ENCODE results near the gene KAT8.
"Not testable (repeated sequence)": the region's sequence is repeated elsewhere in the genome, so short reads cannot be mapped to it uniquely, and the experiment has no call there.

The KAT8 gene

DNA sequence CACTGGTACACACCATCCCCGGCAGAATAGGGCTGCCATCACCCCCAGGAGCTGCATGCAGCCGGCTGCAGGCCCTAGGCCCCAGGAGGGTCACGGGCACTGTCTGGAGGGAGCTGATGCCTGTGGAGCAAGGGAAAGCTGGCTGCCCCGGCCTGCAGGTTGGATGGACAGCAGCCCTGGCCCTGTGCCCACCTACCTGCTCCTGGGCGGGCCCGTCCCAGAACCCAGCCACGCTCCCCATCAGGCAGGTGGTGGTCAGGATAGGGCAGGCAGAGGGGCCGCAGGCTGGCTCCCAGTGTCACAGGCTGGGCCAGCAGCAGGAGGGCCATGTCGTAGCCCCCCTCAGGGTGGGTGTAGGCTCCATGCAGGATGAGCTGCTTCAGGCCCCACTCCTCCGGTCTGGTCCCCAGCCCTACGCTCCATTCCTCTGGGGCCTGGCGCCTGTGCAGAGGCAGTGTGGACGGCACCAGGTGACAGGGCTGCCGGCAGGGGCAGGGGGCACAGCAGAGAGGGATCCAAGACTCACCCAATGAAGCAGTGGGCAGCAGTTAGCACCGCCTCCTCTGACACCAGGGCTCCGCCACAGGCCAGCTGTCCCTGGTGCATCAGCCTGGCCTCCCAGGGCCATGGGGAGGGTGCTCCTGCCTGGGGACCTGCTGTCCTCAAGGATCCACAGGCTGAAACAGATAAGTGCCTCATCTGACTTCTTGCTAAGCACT is 32.7 kb upstream of the KAT8 start:
- DNase-seq, result no peak

DNA sequence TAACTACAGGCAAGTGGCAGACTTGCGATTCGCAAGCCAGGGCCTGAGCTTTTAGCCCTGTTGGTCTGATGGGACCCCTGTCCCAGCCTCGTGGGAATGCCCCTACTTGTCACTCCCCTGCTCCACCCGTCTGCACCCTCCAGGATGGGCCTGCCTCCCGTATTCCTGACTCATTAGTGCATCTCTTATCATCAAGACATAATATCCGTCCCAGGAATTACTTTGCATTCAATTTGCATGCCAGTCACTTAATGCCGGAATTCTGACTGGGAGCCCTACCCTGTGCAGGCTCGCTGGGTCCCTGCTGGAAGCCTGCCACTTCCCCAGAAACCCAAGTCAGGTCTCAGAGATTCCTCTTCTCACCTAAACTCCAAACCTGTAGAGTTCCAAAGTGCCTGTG is 32.1 kb upstream of the KAT8 start:
- no peak for DNase-seq

DNA sequence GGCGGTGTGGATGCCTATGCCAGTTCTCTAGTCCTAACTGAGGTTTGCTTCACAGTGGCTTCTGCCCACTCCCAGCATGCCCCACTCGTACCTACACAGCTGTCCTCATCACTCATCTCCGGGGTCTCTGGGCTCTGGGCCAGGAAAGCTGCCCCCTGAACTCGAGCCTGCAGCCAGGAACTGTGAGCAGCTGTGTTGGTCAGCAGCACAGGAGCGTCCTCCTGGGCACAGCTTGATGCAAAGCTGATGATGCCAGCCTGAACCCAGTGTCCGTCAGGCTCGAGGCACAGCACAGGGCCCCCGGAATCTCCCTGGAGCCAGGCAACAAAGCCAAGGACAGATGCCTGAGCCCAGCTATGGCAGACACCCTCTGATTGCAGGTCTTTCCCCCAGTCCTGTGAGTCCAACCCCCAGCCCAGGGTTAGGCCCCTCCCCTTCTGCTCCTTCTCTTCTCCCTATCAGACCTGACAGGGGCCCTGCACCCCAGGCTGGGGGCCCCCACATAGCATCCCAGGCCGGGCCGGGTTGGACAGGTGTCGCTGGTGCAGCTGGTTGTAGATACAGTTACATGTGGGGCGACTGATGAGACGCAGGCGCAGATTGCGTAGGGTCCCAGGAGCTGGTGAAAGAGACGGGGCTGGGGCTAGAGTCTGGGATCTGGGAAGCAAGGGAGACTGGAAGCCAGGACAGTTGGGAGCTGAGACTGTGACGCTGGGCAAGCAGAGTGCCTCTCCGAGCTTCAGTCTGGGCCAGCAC is 31.4 kb upstream of the KAT8 start:
- DNase-seq, result no peak

DNA sequence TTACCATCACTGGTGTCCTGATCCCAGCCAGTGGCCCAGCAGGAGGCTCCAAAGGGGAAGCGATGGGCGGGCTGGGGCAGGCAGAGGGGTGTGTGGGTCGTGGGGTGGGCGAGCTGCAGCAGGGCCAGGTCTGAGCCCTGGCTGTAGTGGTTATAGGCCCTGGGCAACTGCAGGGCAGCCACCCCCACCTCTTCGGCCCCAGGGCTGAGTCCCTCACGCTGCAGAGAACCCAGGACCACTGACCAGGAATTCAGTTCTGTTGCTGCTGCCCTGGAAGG is 30.9 kb upstream of the KAT8 start:
- no peak for DNase-seq

DNA sequence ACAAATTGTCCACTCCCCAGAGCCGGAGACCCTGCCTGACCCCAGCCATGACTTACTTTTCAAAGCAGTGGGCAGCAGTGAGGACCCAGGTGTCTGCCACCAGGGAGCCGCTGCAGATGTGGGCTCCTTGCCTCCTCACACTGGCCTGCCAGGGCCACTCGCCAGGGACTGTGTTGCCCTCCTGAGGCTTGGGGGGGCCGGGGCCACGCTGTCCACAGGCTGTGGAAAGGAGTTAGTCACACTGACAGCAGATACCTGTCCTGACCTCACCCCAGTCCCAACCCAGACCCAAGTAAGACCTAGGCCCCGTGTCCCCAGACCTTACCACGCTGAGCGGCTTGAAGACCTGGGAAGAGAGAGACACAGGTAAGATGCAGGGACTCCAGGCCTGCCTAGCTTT is 30.0 kb upstream of the KAT8 start:
- no peak for DNase-seq

DNA sequence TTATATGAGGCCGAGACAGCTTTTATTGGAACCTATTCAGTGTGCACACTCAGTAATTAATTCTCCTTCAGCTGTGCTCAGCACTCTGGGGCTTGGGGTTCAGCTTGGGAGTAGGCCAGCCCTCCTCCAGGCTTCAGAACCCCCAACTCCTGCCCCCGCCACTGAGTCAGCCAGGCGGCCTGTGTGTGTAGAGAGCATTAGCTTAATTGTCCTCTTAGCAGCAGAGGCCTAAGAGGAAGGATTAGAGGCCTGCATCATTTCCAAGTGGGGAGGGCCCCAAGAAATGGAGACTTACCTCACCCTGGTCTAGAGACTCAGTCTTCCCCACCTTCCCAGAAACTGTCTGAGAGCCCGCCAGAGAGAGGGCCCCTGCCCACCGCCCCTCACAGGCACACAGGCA is 29.5 kb upstream of the KAT8 start:
- DNase-seq, result no peak

DNA sequence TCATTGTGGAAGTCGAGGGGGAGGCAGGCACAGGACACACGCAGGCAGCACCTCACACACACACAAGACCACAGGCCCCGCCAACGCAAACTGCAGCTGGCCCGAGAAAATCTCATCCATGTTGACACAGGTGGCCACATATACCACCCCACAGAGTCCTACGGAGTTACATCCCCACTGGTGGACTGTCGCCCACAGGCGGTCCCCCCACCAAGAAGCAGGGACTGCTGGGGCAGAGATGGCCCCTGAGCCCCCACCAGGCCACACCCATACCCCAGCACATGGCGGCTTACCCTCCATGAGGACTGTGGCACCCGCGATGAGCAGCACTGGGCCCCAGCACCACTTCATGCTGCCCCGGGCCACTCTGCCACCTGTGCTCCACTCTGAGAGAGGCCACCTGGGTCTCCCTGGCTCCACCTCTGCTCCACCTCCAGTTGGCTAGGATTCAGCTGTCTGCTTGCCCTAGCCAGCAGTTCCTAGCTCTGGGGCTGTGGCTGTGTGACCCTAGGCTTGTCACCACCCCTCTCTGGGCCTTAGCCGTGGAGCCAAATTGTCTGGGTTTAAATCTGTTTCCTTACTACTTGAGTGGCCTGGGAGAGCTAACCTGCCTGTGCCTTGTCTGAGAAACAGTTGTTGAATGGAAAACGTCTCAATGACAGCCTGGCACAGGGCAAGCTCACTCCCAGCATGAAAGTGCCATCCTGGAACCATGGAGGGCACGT is 28.8 kb upstream of the KAT8 start, which contains the start of gene PRSS53:
Gene PRSS53, minus strand, starts transcription at position 485 of the 725 bp plus-strand sequence. Its CDS starts 134 bp downstream, at position 351.
- no peak for DNase-seq

DNA sequence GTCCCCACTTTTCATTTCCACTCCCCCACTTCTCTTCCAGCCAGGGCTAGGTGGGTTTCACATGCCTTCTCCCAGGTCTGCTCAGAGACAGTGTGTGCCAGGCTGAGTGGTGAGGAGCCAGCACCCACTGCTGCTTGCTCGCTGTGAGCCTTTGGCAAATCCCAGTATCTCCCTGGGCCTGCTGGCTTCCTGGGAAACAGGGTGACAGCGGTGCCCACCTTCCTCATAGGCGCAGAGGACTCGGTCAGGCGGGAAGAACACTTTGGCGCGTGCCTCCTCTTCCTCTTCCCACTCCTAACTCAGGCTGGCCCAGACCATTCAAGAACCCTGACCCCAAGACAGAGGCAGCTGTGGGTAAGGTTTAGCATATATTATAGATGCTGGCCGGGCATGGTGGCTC is 28.3 kb upstream of the KAT8 start:
- no peak for DNase-seq

DNA sequence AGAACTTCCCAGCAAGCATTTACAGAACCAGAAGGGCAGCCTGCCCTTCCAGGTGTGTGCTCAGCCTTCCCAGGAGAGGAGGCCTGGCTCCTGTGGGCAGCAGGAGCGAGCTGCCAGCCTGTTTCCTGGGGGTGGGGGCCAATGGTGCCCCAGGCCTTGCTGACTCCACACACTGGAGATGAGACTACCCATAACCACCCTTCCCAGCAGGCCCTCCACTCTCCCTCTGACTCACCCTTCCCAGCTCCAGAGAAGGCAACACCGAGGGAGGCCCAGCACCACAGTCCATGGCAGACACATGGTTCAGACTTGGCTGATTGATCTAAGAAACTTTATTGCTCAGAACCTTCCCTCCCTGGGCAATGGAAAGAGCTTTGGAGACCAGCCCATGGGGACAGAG is 26.9 kb upstream of the KAT8 start:
- DNase-seq, result no peak

DNA sequence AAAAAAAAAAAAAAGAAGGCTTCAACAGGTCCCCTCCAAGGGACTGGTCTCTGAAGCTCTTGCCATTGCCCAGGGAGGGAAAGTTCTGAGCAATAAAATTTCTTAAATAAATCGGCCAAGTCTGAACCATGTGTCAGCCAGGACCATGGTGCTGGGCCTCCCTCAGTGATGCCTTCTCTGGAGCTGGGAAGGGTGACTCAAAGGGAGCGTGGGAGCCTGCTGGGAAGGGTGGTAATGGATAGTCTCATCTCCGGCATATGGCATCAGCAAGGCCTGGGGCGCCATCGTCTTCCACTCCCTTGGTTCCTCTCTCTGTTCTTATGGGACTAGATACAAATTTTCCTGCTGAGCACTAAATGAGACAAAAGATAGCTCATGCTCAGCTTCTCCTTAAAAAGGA is 25.1 kb upstream of the KAT8 start:
- no peak for DNase-seq

DNA sequence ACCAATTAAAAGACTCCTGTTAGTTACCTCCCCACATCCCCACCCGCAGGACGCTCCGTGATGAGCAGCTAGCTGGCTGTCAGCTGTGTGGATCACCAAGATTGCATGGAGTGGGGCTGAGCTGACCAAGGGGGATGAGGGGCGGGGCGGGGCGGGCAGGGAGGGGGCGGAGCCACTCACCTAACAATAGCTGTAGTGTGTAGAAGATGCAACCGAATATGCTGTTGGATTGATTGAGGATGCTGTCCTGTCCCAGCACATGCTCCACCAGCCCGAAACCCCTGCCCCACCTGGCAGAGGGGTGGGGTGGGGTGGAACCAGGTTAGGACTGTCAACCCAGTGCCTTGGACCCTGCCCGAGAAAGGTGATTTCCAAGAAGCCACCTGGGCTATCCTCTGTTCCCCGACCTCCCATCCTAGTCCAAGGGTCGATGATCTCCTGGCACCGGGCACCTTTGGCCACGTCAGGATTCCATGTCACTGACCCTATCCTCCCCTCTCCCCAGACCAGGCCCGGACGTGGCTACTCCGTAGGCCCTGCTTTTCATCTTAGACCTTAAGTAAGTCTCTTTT is 24.2 kb upstream of the KAT8 start:
- no peak for DNase-seq

DNA sequence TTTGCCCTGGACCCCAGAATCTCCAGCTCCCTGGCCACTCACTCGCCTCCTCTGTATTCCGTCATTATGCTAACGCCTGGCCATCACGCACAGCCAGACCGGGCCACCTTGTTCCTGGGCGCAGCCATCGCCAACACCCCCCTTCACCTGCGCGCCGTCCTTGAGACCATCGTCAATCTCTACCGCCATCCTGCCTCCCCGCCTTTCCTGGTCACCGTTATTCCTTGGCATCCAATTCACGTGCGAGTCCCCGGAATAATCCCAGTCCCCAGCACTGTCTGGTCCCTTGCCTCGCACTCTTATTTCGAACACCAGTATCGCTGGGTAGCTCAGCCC is 23.4 kb upstream of the KAT8 start:
- no peak for DNase-seq

DNA sequence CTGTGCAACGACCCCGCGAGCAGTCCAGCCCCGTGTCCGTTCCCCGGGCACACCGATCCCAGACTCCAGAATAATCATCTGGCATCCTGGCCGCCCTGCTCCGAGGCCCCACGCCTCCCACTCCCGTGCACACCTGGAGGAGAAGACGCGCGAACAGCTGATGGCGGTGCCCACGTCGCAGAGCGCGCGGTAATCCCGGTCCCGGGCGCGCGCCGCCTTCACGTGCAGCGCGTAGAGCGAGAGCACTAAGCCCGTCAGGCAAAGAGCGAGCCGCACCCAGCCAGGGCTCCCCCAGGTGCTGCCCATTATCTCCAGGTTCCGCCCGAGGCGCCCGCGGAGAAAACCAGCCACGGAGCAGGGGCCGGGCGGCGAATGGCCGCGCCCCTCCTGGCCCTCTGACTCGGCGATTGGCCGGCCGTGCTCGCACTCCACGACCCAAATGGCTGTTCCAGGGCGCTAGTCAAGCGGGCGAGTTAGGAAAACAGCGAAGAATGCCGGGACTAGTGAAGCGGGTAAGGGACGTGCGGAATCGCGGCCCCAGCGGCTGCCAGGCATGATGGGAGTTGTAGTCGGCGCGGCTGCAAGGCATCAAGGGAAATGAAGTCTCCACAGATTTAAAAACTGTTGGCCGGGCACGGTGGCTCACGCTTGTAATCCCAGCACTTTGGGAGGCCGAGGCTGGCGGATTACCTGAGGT is 22.9 kb upstream of the KAT8 start, which contains the start of gene VKORC1:
Gene VKORC1, minus strand, starts transcription at position 374 of the 697 bp plus-strand sequence. Its CDS starts 68 bp downstream, at position 306.
- DNase-seq, result peak; percentile 99

DNA sequence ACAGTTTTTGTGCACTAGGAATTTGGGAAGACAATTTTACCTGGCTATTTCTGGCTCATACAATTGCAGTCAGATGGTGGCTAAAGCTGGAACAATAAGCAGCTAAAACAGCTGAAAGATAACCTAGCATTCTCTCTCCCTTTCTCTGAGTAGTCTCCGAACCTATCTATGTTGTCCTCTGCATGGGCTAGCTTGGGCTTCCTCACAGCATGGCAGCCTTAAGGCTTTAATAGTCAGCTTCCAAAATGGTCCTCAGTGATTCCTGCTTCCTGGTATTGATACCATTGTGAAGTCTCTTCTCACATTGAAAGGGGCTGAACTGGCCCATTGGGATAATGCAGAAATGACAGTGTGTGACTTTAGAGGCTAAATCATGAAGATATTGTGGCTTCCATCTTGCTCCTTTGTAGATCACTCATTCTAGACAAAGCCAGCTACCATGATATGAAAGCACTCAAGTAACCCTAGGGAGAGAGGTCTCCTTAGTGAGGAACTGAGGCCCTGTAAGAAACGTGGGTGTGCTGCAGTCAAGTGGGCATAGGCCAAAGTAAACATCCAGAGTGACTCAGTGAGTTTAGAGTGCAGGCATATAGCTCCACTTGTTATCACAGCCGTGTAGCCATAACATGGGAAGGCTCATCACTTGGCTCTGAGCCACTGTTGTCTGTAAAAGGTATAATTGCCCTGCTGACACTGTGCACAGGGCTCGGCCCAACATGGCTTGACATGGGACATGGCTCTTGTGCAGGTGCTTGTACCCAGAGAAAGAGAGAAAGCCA is 17.4 kb upstream of the KAT8 start:
- DNase-seq, result no peak

DNA sequence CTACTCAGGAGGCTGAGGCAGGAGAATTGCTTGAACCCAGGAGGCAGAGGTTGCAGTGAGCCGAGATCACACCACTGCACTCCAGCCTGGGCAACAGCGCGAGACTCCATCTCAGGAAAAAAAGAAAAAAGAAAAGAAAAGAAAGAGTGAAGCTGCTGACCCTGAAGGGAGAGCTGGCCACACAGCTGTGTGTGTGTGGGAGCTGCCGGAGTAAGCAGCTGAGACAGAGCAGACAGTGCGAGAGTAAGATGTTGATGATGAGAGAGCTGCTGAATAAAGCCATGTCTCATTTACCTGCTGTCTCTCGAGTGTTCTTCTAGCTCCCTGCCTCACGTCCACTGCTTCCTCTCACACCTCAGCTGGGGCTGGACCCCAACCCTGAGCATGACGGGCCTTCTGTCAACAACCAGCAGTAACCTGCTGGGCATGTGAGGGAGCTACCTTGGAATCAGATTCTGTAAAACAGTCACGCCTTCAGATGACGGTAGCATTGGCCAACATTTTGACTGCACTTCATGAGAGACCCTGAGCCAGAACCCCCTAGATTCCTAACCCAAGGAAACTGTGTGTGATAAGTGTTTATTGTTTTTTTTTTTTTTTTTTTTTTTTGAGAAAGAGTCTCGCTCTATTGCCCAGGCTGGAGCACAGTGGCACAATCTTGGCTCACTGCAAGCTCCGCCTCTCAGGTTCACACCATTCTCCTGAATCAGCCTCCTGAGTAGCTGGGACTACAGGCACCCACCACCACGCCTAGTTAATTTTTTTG is 16.4 kb upstream of the KAT8 start:
- DNase-seq, result not testable (repeated sequence)

DNA sequence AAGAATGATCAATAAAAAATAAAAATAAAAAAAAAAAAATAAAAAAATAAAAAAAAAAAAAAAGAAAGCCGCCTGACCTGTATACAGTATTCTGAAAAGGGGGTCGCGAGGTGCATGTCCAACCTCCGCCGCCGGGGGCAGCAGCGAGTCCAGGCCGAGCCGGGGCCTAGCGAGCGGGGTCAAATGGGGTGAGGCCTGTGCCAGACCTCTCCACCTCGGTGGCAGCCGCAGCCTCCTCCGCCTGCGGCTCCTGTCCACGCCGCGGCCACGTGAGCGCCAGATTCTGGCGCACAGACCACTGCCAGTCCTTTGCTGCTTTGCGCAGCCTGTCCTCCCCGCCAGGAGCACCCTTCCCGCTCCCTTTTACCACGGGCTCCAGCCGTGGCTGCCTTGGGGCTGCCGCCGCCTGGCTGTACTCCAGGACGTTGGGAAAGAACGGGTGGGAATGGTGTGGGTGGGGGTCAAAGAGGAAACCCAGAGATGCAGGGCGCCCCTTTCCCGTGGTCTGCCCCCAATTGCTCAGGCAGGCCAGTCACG is 11.7 kb upstream of the KAT8 start:
- DNase-seq, result peak; percentile 84

DNA sequence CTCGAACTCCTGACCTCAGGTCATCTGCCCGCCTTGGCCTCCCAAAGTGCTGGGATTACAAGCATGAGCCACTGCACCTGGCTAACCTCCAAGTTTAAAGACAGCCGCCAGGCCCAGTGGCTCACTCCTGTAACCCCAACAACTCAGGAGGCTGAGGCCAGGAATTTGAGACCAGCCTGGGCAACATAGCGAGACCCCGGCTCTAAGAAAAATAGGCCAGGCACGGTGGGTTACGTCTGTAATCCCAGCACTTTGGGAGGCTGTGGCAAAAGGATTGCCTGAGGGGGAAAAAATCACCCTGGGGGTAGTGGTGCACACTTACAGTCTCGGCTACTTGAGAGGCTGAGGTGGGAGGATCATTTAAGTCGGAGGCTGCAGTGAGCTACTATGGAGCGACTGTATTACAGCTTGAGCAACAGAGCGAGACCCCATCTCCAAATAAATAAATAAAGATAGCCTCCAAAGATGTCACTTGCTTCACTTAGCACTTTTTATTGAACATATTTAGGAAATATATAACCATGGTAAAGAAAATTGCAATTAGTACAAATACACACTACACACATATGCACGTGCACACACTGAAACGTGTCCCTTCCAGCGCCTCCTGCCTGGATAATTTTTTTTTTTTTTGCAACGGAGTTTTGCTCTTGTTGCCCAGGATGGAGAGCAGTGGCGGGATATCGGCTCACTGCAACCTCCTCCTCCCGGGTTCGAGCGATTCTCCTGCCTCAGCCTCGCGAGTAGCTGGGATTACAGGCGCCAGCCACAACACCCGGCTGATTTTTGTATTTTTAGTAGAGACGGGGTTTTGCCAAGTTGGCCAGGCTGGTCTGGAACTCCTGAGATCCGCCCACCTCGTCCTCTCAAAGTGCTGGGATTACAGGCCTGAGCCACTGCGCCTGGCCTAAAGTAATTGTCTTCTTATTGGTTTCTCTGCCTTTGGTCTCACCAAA is 10.7 kb upstream of the KAT8 start:
- DNase-seq, result no peak

DNA sequence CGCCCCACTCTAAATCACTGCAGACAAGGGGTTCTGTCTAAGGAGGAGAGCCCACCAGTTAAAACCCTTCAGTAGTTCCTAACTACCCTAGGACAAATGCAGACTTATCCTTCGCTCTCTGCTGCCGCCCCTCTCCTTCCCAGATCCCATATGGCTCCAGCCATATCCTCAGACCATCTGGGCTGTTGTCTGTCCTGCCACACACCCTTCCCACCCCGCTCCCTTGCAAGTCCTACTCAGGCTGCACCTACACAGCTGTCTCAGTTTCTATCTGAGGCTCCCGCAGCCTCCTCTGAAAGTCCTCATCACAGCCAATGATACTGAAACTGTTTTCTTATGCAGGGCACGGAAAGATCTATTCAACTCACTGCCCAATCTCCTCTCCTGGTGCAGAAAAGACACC is 10.0 kb upstream of the KAT8 start:
- peak; percentile 29 for DNase-seq

DNA sequence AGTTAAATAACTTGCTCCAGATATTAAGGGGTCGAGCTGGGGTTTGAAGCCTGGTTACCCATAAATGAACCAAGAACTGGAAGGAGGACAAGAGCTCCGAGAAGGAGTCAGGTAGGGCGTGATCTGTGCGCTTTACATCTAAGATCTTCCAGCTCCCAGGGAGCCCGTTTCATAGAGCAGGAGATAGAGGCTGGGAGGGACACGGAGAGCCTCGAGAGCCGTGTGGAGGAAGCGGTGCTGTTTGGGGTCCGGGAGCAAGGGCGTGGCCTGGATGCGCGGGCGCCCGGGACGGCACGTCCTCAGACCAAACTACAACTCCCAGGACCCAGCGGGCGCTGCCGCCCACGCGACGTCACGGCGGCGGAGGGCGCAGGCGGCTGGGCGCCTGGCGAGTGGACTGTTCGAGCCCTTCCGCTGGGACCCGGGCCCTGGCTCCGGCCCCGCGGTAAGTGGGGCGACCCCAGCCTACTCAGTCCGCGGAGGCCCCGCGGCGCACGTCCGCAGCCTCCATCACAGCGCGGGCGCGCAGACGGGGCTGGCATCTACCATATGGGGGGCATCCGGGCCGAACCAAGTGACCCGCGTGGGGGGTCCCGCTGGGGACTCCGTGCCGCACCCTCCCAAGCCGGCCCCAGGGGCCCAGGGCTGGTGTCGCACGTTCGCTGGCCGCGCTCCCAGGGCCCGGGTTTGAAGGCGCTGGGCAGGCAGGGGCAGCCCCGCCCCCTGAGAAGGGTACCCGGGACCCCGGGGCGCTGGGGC is 9.2 kb upstream of the KAT8 start, which contains the start of gene BCKDK:
Gene BCKDK, plus strand, starts transcription at position 352 of the 759 bp plus-strand sequence. CDS start 838 bp downstream, outside the sequence.
- peak; percentile 90 for DNase-seq

Data from suppressor macrophage treated with lipopolysaccharide for 4 hours (primary cell).